HepG2 (cell line): ENCODE results near the gene DDX31. TPM values are rescaled to one million over a fixed set of nuclear protein-coding genes. Genes with fewer than 3 reads are reported as not detected.

Experiments
- ATAC-seq: fragments of 200-7000 bp; cut with Tn5 transposase; 3 replicates; pipeline ENCODE4 v1.9.1; 2020; ENCODE audit warnings: mild to moderate bottlenecking, moderate library complexity
- BruUV-seq: library from RNA; stranded (reverse); fragments of 400-500 nt; replicated peaks from 2 replicates; lab custom pipeline; 2021; lab: Mats Ljungman, UMichigan
- CTCF ChIA-PET: fragments of 300-600 bp; formaldehyde crosslinking; extraction: SDS; loops from one replicate; lab custom pipeline; 2021; ENCODE audit warnings: low total read pairs, inconsistent platforms, low intra/inter-chr PET ratio; lab: Yijun Ruan, JAX
- POLR2A ChIA-PET: fragments of 350-600 bp; sonication (Branson Sonifier 250); formaldehyde crosslinking; loops from one replicate; lab custom pipeline; 2020; ENCODE audit warnings: antibody characterized with exemption, inconsistent platforms; lab: Yijun Ruan, JAX
- DNase-seq: peaks from one replicate; pipeline ENCODE4 v3.0.0-alpha.2; 2015; ENCODE audit warnings: low spot score
- FAIRE-seq: peaks from 3 replicates; lab custom pipeline; 2011; peaks lifted over from hg19 to GRCh38; lab: Jason Lieb, UNC
- H2AFZ ChIP-seq: one replicate; pipeline ENCODE4 v1.6.1; 2011; ENCODE audit warnings: low read length, inconsistent platforms
- H3K27ac ChIP-seq: fragments of 300-600 bp; 3 replicates; pipeline ENCODE4 v1.8.0; 2011; ENCODE audit warnings: mixed run types, mild to moderate bottlenecking, mixed read lengths, low read length, inconsistent platforms; ENCODE audit not compliant: insufficient read depth; ENCODE audit errors: extremely low read length
- H3K27me3 ChIP-seq, 2 experiments: fragments of 200-600 bp in 1 of 2; 2 replicates in 1 of 2; 3 replicates in 1 of 2; pipeline versions ENCODE4 v1.6.0 to v1.8.0; 2011; ENCODE audit warnings: low read length in 2 of 2, mild to moderate bottlenecking in 2 of 2, moderate library complexity in 2 of 2, inconsistent platforms in 1 of 2; ENCODE audit not compliant: insufficient read depth in 2 of 2, control insufficient read depth in 1 of 2
- H3K36me3 ChIP-seq, 2 experiments: fragments of 200-600 bp in 1 of 2; replicated peaks in 1 of 2; 2 replicates in 1 of 2; 3 replicates in 1 of 2; pipeline versions ENCODE4 v1.5.1 to v1.8.0; 2011; ENCODE audit warnings: low read length in 2 of 2, inconsistent platforms in 1 of 2; ENCODE audit not compliant: insufficient read depth in 2 of 2, control insufficient read depth in 1 of 2
- H3K4me1 ChIP-seq: 2 replicates; pipeline ENCODE4 v1.5.1; 2012; ENCODE audit warnings: low read length, inconsistent platforms; ENCODE audit not compliant: insufficient read depth
- H3K4me2 ChIP-seq: 2 replicates; pipeline ENCODE4 v1.6.0; 2011; ENCODE audit warnings: low read depth, low read length, inconsistent platforms
- H3K4me3 ChIP-seq, 3 experiments: fragments of 200-600 bp in 1 of 3; sonication (generic), shearing (Covaris generic) in 1 of 3; replicated peaks in 1 of 3; 2 replicates each; pipeline ENCODE4 v1.5.1; 2011 to 2016; ENCODE audit warnings: low read length in 3 of 3, inconsistent platforms in 2 of 3, low read depth in 2 of 3, mild to moderate bottlenecking in 2 of 3, control low read depth in 1 of 3, mixed read lengths in 1 of 3; ENCODE audit not compliant: insufficient read depth in 1 of 3
- H3K79me2 ChIP-seq: one replicate; pipeline ENCODE4 v1.6.1; 2011; ENCODE audit warnings: low read length, inconsistent platforms; ENCODE audit not compliant: insufficient read depth
- H3K9ac ChIP-seq: 2 replicates; pipeline ENCODE4 v1.6.0; 2011; ENCODE audit warnings: mild to moderate bottlenecking, low read depth, low read length, inconsistent platforms; ENCODE audit not compliant: insufficient read depth
- H3K9me3 ChIP-seq: 2 replicates; pipeline ENCODE4 v1.5.1; 2012; ENCODE audit warnings: mild to moderate bottlenecking, low read length
- H4K20me1 ChIP-seq: 2 replicates; pipeline ENCODE4 v1.6.0; 2011; ENCODE audit warnings: inconsistent platforms, mild to moderate bottlenecking, low read length, moderate library complexity; ENCODE audit not compliant: insufficient read depth
- CBX1 ChIP-seq: IDR thresholded peaks from one replicate; pipeline ENCODE4 v1.6.1; 2016; ENCODE audit warnings: antibody characterized with exemption, low read depth
- E2F2 ChIP-seq: sonication (generic); formaldehyde crosslinking; IDR thresholded peaks from 2 replicates; pipeline ENCODE4 v1.4.0; 2020; ENCODE audit warnings: missing genetic modification reagents, borderline replicate concordance
- FLYWCH1 ChIP-seq: sonication (generic); formaldehyde crosslinking; IDR thresholded peaks from 2 replicates; pipeline ENCODE4 v1.8.1; 2023; ENCODE audit warnings: mild to moderate bottlenecking, missing genetic modification reagents
- HMGA1 ChIP-seq: sonication (generic); formaldehyde crosslinking; conservative IDR thresholded peaks from 2 replicates; pipeline ENCODE4 v1.4.0; 2020; ENCODE audit warnings: missing genetic modification reagents
- HNF1B ChIP-seq: sonication (generic); formaldehyde crosslinking; IDR thresholded peaks from 2 replicates; pipeline ENCODE4 v1.5.1; 2020; ENCODE audit warnings: mild to moderate bottlenecking, moderate library complexity, missing genetic modification reagents
- MED8 ChIP-seq: sonication (generic); formaldehyde crosslinking; IDR thresholded peaks from 2 replicates; pipeline ENCODE4 v1.8.1; 2023; ENCODE audit warnings: mild to moderate bottlenecking, missing genetic modification reagents; ENCODE audit not compliant: insufficient replicate concordance
- MXD1 ChIP-seq: sonication (generic); formaldehyde crosslinking; IDR thresholded peaks from 2 replicates; pipeline ENCODE4 v1.4.0; 2020; ENCODE audit warnings: mild to moderate bottlenecking, missing genetic modification reagents
- NFIB ChIP-seq: sonication (generic); formaldehyde crosslinking; IDR thresholded peaks from 2 replicates; pipeline ENCODE4 v1.9.0; 2021; ENCODE audit warnings: missing genetic modification reagents, mild to moderate bottlenecking, borderline replicate concordance
- PREB ChIP-seq: sonication (generic); formaldehyde crosslinking; IDR thresholded peaks from 2 replicates; pipeline ENCODE4 v1.4.0; 2020; ENCODE audit warnings: missing genetic modification reagents
- SIX1 ChIP-seq: sonication (generic); formaldehyde crosslinking; IDR thresholded peaks from 2 replicates; pipeline ENCODE4 v1.4.0; 2020; ENCODE audit warnings: missing genetic modification reagents, borderline replicate concordance
- ZNF549 ChIP-seq: sonication (generic); formaldehyde crosslinking; IDR thresholded peaks from 2 replicates; pipeline ENCODE4 v1.5.0; 2020; ENCODE audit warnings: missing genetic modification reagents
- ZNF639 ChIP-seq: conservative IDR thresholded peaks from 2 replicates; pipeline ENCODE4 v1.6.1; 2018; ENCODE audit warnings: missing genetic modification reagents
- ZNF687 ChIP-seq: sonication (generic); formaldehyde crosslinking; IDR thresholded peaks from 2 replicates; pipeline ENCODE4 v1.5.1; 2020; ENCODE audit warnings: mild to moderate bottlenecking, missing genetic modification reagents, moderate library complexity
- ZNF83 ChIP-seq: sonication (generic); formaldehyde crosslinking; IDR thresholded peaks from 2 replicates; pipeline ENCODE4 v1.4.0; 2020; ENCODE audit warnings: missing genetic modification reagents, mild to moderate bottlenecking, borderline replicate concordance
- WGBS: methylation state at CpG from one replicate; pipeline ENCODE4 v1.1.6; 2017; ENCODE audit warnings: low lambda C conversion rate; 5-methylcytosine and 5-hydroxymethylcytosine counted together
- in situ Hi-C: cut with HindIII; loops from 2 replicates; pipeline ENCODE4 v1.10.0; 2017; ENCODE audit warnings: low pct_unique_long_range_greater_than_20kb; ENCODE audit not compliant: extremely low pct_ligation_motif_present
- intact Hi-C: fragments of 100-400 bp; cut with micrococcal nuclease; formaldehyde crosslinking; loops from one replicate; pipeline ENCODE4 v1.10.0; 2022; ENCODE audit not compliant: unreplicated experiment
- polyA plus RNA-seq, 8 experiments: library from polyadenylated mRNA; depleted of rRNA in 3 of 8; stranded (reverse) in 7 of 8; unstranded in 1 of 8; fragments of >200 nt; fragmentation: Illumina TruSeq in 4 of 8; extraction: Trizol in 4 of 8; gene quantifications; 2 replicates each; pipeline versions ENCODE4 v1.2.1 to v1.2.3, GENCODE V29; 2011 to 2016; ENCODE audit warnings: low read depth in 4 of 8, missing spikeins in 1 of 8, mixed read lengths in 1 of 8; ENCODE audit not compliant: insufficient read depth in 1 of 8
- total RNA-seq, 5 experiments: library from RNA; depleted of rRNA; stranded (reverse); fragments of >200 nt; fragmentation: Illumina TruSeq; extraction: Trizol; gene quantifications; 2 replicates each; pipeline ENCODE4 v1.2.3, GENCODE V29; 2016; ENCODE audit warnings: low read depth in 1 of 5

DDX31 gene
- total and polyA plus RNA-seq, 2 of the 13 experiments (the other 11 are each of a cell fraction or from before 2014, with no cell fraction given): 11.4 to 16.3 TPM

- no peak overlapping the region for H3K9ac ChIP-seq
- no peak overlapping the region for H2AFZ ChIP-seq
- TF ChIP-seq E2F2 (CRISPR knock-in tag): no peak
- TF ChIP-seq ZNF639 (CRISPR knock-in tag): no peak
- TF ChIP-seq NFIB (CRISPR knock-in tag): no peak
- TF ChIP-seq FLYWCH1 (CRISPR knock-in tag): no peak
- no peak for TF ChIP-seq MED8
- TF ChIP-seq ZNF687 (CRISPR knock-in tag): no peak
- TF ChIP-seq HNF1B (CRISPR knock-in tag): no peak
- no peak for TF ChIP-seq CBX1
- TF ChIP-seq HMGA1 (CRISPR knock-in tag): no peak
- no peak for TF ChIP-seq SIX1 (CRISPR knock-in tag)
- TF ChIP-seq ZNF83 (CRISPR knock-in tag): no peak
- TF ChIP-seq MXD1: no peak
- TF ChIP-seq PREB (CRISPR knock-in tag): no peak
- no peak for TF ChIP-seq ZNF549 (CRISPR knock-in tag)
- no peaks in the 10 kb centered on the region for H3K79me2 ChIP-seq
- no peak overlapping the region for H3K27ac ChIP-seq
- in situ Hi-C loops (no loop called here), intact Hi-C loops (no loop called here)
- H3K4me2 ChIP-seq: no peak overlapping the region
- no peak for FAIRE-seq
- no peak overlapping the region for H3K4me3 ChIP-seq
- H3K27me3 ChIP-seq: no peaks in the 10 kb centered on the region
- peaks cover 7% of the 10 kb centered on the region; the same call in 1 of the 2 replicates for H3K4me1 ChIP-seq
- H3K9me3 ChIP-seq: no peaks in the 10 kb centered on the region
- whole genome bisulfite sequencing: 94% methylated on average over 12 of the region's 12 CpGs
- no peak for ATAC-seq
- H3K36me3 ChIP-seq: peaks cover 17 to 56% of the 10 kb centered on the region in 2 experiments
- DNase-seq: no peak
- BruUV-seq: no TSS peak
- ChIA-PET CTCF (no interaction called here), POLR2A (no interaction called here)
- H4K20me1 ChIP-seq: no peaks in the 10 kb centered on the region
These were observed 32.4 kb downstream of the DDX31 start for GRCh38 chr9:132637351-132637750.
